ENCODE data around the gene MYLK4. TPM values are rescaled to one million over a fixed set of nuclear protein-coding genes. Genes with fewer than 3 reads are reported as not detected.
A peak's percentile ranks its signal among the peaks of the same experiment; 100 is the strongest.

MYLK4 gene
- total RNA-seq, 2 experiments from 2014 or later = 0.10 to 0.21 TPM

DNA sequence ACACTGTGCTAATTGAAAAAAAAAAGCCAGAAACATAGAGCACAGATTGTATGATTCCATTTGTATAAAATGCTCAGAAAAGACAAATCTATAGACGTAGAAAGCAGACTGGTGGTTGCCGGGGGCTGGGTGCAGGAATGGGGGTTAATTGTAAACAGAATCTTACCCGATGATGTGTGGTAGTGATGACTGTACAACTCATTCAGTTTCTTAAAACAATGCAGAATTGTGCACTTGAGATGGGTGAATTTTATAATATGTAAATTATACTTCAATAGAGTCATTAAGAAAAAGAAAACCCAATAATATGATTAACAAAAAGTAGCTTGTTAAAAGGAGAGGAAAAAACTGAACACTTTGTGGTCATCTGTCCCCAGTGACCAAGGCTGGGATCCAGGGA, 3.7 kb upstream of the MYLK4 start:
- DNase-seq = no peak
- Mint-ChIP-seq H3K36me3 (no peaks in the 10 kb centered on the region), H3K27me3 (peaks cover 34% of the 10 kb centered on the region), H3K4me1 (peaks cover 10% of the 10 kb centered on the region), H3K4me3 (no peak overlapping the region), H3K9me3 (no peaks in the 10 kb centered on the region), H3K27ac (no peak overlapping the region)

DNA sequence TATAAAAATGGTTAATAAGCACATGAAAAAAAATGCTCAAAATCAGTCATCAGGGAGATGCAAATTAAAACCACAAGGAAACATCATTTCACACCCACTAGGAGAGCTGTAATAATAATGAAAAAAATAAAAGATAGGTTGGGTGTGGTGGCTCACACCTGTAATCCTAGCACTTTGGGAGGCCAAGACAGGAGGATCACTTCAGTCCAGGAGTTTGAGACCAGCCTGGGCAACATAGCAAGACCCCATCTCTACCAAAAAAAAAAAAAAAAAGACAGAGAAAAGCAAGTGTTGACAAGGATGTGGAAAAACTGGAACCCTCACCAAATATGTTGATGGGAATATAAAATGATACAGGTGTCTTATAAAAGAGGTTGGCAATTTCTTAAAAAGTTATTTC, 3.0 kb upstream of the MYLK4 start:
- no peak for DNase-seq
- H3K4me3 Mint-ChIP-seq = no peak overlapping the region
- H3K36me3 Mint-ChIP-seq = no peaks in the 10 kb centered on the region
- peaks cover 34% of the 10 kb centered on the region for H3K27me3 Mint-ChIP-seq
- H3K27ac Mint-ChIP-seq = no peak overlapping the region
- H3K4me1 Mint-ChIP-seq = peaks cover 10% of the 10 kb centered on the region
- H3K9me3 Mint-ChIP-seq = no peaks in the 10 kb centered on the region

GRCh38 chr6:2753110-2753489, 2.4 kb upstream of the MYLK4 start:
- Mint-ChIP-seq H3K27me3 (peaks cover 34% of the 10 kb centered on the region), H3K36me3 (no peaks in the 10 kb centered on the region), H3K27ac (no peak overlapping the region), H3K4me1 (peaks cover 10% of the 10 kb centered on the region), H3K9me3 (no peaks in the 10 kb centered on the region), H3K4me3 (no peak overlapping the region)
- DNase-seq = no peak

DNA sequence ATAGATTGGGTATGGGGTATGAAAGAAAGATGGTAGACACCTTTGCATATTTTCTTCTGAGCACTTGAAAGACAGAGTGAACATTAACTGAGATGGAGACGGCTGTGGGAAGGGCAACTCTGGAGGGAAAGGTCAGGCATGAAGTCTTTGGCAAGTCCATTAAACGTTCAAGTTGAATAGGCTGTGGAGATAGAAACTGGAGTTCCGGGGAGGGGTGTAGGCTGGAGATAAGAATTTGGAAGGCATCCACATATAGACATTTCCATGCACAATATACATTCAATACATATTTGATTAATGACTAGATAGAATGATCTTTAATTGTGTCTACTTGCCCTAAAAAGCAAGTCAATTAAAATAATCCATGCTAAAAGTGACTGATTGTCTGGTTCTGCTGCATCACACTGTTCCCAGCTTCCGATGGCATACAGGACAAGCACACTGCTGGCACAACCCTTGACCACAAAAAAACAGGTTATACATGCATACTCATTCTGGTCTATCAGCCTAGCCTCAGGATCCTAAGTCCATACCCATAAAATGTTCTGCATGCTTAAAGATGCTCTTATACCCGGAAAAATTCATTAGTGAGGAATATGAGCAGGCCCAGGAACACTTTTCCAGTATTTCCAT, 1.9 kb upstream of the MYLK4 start:
- H3K36me3 Mint-ChIP-seq = no peaks in the 10 kb centered on the region
- peaks cover 34% of the 10 kb centered on the region for H3K27me3 Mint-ChIP-seq
- no peak for DNase-seq
- H3K27ac Mint-ChIP-seq = no peak overlapping the region
- no peaks in the 10 kb centered on the region for H3K9me3 Mint-ChIP-seq
- peaks cover 10% of the 10 kb centered on the region for H3K4me1 Mint-ChIP-seq
- H3K4me3 Mint-ChIP-seq = no peak overlapping the region

DNA sequence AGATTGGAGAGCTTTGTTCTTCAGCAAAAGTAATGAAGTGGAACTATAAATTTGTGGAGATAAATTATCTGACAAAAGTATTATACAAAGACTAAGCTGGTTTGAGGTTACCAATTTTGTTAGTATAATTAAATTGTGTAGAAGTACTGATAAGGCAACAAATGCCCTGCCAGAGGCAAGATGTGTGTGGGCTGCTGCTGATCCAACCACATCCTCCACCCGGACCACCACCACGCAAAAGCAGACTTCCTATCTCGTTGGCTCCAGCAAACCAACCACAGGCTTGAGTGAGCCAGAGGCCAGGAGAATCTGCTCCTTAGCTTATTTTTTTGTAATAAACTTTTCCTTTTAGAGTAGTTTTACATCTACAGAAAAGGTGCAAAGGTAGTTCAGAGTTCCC, 1.1 kb upstream of the MYLK4 start:
- no peak overlapping the region for H3K4me3 Mint-ChIP-seq
- no peaks in the 10 kb centered on the region for H3K9me3 Mint-ChIP-seq
- H3K27ac Mint-ChIP-seq = no peak overlapping the region
- no peaks in the 10 kb centered on the region for H3K36me3 Mint-ChIP-seq
- H3K27me3 Mint-ChIP-seq = peaks cover 34% of the 10 kb centered on the region
- peaks cover 10% of the 10 kb centered on the region for H3K4me1 Mint-ChIP-seq
- no peak for DNase-seq

DNA sequence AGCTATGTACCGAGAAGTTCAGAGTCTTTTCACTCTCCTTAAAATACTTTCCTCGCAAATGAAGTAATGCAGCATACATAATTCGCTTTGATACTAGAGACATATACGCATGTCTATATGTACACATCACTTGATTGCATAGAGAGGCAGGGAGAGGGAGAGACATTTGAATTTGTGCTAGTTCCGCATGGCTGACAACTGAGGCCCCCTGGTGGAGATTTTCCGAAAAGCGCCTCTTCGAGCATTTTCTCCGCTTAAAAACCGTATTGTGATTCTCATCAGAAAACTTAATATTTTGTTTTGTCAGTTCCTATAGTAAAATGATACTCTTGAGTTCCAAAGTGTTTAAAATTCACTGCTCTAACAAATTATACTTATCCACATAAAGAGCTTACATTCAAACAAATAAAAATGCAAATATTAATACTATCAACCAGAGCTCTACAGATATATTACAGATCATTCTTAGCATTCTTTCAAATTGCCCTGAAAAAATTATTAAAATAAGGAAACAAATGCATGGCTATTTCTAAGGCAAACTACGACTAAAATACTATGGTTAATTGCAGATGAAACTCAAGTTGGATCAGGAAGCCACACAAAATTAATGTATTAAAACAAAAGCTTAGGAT, 637 bp downstream of the MYLK4 start:
- no peak overlapping the region for H3K4me3 Mint-ChIP-seq
- H3K36me3 Mint-ChIP-seq = no peaks in the 10 kb centered on the region
- DNase-seq = peak; percentile 53
- peaks cover 30% of the 10 kb centered on the region for H3K27me3 Mint-ChIP-seq
- H3K27ac Mint-ChIP-seq = no peak overlapping the region
- no peaks in the 10 kb centered on the region for H3K9me3 Mint-ChIP-seq
- peaks cover 10% of the 10 kb centered on the region for H3K4me1 Mint-ChIP-seq

DNA sequence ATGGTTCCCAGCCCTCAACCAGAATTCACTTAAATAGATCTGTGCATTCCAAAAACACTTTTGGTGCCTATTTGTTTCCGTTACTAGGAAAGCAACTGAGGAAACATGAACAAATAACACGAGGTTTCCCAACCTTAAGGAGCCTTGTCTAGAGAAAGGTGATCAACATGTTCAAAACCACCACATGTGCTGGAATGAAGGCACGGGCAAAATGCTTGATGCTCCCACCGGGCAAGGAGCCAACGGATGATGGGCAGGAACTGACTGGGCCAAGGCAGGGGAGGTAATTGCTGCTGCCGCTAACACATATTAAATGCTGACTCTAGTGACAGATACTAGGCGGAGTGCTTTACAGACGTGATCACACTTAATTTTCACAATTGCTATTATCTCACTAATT, 2.5 kb downstream of the MYLK4 start:
- peaks cover 6% of the 10 kb centered on the region for H3K4me1 Mint-ChIP-seq
- H3K9me3 Mint-ChIP-seq = no peaks in the 10 kb centered on the region
- H3K4me3 Mint-ChIP-seq = no peak overlapping the region
- DNase-seq = no peak
- H3K27ac Mint-ChIP-seq = no peak overlapping the region
- H3K36me3 Mint-ChIP-seq = no peaks in the 10 kb centered on the region
- H3K27me3 Mint-ChIP-seq = peaks cover 20% of the 10 kb centered on the region

DNA sequence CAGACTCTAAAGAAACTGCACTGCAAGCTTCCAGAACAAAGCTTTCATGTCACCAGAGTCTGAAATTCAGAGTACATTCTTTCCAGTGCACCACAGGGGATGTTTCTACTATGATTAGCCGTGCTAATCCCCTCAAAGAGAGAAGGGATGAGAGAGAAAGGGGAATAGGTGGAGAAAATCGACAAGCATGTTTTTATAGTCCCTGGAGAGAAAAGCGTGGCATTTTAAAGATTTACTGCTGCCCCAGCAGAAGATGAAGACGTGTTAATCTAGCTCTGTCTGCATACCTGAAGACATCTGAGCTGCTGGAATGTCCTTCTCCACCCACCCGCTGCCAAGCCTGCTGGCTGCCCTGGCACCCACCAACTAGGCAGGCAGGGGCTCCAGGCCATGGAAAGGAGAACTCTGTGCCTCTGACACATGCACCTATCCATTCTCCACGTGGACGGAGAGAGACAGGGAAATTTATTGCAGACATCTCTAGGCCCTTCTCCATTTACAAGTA, 4.1 kb downstream of the MYLK4 start:
- no peak for DNase-seq
- no peak overlapping the region for H3K4me3 Mint-ChIP-seq
- no peak overlapping the region for H3K27ac Mint-ChIP-seq
- H3K9me3 Mint-ChIP-seq = no peaks in the 10 kb centered on the region
- H3K4me1 Mint-ChIP-seq = peaks cover 3% of the 10 kb centered on the region
- H3K36me3 Mint-ChIP-seq = no peaks in the 10 kb centered on the region
- peaks cover 13% of the 10 kb centered on the region for H3K27me3 Mint-ChIP-seq

DNA sequence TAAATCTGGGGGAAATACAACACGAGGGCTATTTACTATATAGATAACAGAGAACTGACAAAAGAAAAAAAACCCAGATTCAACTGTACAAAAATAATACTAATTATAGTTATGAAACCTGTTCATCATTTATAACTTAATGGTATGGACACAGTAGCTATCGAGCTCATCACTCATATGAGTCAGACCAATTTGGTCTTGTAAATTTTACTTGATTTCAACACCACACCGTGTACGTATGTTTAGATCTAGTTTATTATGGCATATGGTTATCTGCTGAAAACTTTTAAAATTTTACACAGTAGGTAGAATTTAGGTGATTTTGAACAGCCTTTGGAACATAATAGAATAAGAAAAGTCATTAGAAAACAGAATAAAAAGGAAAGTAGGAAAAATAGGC, 5.5 kb downstream of the MYLK4 start:
- Mint-ChIP-seq H3K4me3 (no peak overlapping the region), H3K9me3 (no peaks in the 10 kb centered on the region), H3K36me3 (no peaks in the 10 kb centered on the region), H3K27me3 (peaks cover 2% of the 10 kb centered on the region), H3K4me1 (peaks cover 3% of the 10 kb centered on the region), H3K27ac (no peak overlapping the region)
- DNase-seq = no peak

DNA sequence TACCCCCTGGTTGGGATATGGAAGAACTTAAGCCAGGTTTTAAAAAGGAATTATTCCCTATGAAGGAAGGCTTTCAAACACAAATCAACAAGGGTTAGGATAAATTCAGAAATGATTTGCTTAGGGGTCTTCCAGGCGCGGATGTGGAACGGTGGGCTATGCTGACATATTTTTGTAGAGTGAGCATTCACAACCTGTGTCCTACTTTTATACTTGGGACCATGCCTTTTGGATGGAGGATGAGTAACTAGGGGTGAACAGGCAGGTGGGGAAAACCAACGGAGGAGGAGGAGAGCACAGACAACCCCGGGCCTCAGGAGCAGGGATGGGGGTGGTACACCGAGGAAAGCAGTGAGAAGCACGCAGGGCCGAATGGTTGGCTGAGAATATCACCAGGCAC, 5.9 kb downstream of the MYLK4 start:
- H3K36me3 Mint-ChIP-seq = no peaks in the 10 kb centered on the region
- no peaks in the 10 kb centered on the region for H3K9me3 Mint-ChIP-seq
- DNase-seq = no peak
- H3K4me3 Mint-ChIP-seq = no peak overlapping the region
- peaks cover 1% of the 10 kb centered on the region for H3K4me1 Mint-ChIP-seq
- no peaks in the 10 kb centered on the region for H3K27me3 Mint-ChIP-seq
- H3K27ac Mint-ChIP-seq = no peak overlapping the region

GRCh38 chr6:2744209-2744771, 6.4 kb downstream of the MYLK4 start:
- Mint-ChIP-seq H3K4me3 (no peak overlapping the region), H3K4me1 (peaks cover 3% of the 10 kb centered on the region), H3K27me3 (no peaks in the 10 kb centered on the region), H3K27ac (no peak overlapping the region), H3K36me3 (no peaks in the 10 kb centered on the region), H3K9me3 (no peaks in the 10 kb centered on the region)
- DNase-seq = no peak

DNA sequence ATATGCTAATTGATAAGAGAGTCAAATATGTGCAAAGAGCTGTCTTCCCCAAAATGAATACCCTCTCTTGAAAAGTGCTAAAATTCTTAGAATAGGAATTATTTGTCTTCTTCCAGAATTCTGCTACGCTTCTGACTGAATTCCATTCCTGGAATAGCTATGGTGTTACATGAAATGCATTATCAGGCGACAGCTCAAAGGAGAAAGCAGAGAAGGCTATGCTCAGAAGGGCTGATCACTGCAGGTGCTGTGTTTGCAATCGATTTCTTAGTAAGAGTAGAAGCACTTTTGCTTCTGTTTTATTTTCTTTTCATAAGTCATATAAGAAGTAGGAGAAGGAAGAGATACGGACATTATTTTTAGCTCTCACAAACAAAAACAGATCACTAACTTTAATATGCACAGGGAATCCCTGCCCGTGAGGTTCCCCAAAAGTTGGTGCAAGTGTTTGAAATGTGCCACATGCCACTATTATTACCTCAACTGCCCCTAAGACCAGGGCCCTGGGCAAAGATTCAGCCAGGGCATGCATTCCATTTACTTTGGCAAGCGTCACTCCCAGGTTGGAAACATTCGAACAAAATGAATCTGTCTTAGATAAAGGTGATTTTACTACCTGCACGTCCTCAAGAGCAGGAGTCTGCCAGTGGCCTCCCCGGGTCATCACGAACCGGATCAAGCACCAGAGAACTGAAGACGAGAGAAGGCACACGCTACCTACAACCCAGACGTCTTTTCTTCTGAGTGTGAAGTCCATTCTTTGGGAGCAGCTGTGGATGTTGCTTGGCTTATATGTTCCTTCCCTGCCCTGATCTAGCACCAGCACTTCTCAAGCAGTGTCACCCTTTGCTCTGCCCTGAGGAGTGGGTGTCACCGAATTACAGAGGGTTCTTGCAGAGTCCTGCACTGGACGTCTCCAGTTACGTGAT, 7.2 kb downstream of the MYLK4 start:
- H3K4me3 Mint-ChIP-seq = no peak overlapping the region
- no peaks in the 10 kb centered on the region for H3K36me3 Mint-ChIP-seq

GRCh38 chr6:2741756-2742155, 9.0 kb downstream of the MYLK4 start:
- Mint-ChIP-seq H3K4me3 (no peak overlapping the region), H3K27me3 (no peaks in the 10 kb centered on the region), H3K9me3 (no peaks in the 10 kb centered on the region), H3K4me1 (peaks cover 10% of the 10 kb centered on the region), H3K36me3 (no peaks in the 10 kb centered on the region), H3K27ac (no peak overlapping the region)
- DNase-seq = no peak

More for the DNA sequence above, 7.2 kb downstream of the MYLK4 start:
- Mint-ChIP-seq H3K27ac (no peak overlapping the region), H3K9me3 (no peaks in the 10 kb centered on the region), H3K4me1 (peaks cover 5% of the 10 kb centered on the region), H3K27me3 (no peaks in the 10 kb centered on the region)
- DNase-seq = no peak

DNA sequence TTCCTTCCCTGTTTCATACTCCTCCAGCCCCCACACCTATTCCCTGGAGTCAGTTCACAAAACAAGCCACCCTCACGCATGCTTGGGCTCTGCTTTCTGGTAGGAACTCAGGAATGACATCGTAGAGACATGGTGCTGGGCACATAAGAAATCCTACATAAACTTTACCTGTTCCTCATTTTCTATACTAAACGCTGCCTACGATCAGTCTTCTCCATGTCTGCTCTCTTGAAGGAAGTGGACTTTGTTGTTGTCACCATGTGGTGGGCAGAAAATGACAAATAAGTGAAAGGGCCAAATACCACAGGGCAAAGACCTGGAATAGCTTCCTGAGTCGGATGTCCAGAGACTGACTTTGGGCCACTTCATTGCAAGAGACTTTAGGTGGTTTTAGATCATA, 10.1 kb downstream of the MYLK4 start:
- no peak overlapping the region for H3K27ac Mint-ChIP-seq
- no peaks in the 10 kb centered on the region for H3K9me3 Mint-ChIP-seq
- no peaks in the 10 kb centered on the region for H3K36me3 Mint-ChIP-seq
- no peaks in the 10 kb centered on the region for H3K27me3 Mint-ChIP-seq
- H3K4me1 Mint-ChIP-seq = peaks cover 10% of the 10 kb centered on the region
- DNase-seq = no peak
- H3K4me3 Mint-ChIP-seq = no peak overlapping the region

DNA sequence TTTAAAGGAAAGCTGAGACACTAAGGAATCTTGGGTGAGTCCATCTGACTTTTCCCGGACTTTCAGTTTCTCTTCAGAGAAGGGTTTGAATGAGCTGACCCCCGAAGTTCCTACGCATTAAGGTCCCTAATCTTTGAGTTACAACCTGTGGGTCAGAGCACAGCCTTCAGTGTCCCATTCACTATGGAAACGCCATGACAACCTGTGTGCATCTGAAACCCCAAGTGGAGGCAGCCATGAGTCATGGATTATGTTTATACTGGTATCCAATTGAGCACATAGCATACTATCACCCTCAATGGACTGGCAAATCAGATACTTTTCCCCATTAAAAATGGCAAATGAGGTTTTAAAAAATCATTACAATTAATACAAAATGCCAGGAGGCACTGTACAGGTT, 11.4 kb downstream of the MYLK4 start:
- DNase-seq = peak; percentile 32
- H3K27ac Mint-ChIP-seq = no peak overlapping the region
- no peaks in the 10 kb centered on the region for H3K27me3 Mint-ChIP-seq
- no peaks in the 10 kb centered on the region for H3K36me3 Mint-ChIP-seq
- peaks cover 10% of the 10 kb centered on the region for H3K4me1 Mint-ChIP-seq
- no peak overlapping the region for H3K4me3 Mint-ChIP-seq
- no peaks in the 10 kb centered on the region for H3K9me3 Mint-ChIP-seq
